ENCODE measurements around the gene HAND2.

Gene HAND2

DNA sequence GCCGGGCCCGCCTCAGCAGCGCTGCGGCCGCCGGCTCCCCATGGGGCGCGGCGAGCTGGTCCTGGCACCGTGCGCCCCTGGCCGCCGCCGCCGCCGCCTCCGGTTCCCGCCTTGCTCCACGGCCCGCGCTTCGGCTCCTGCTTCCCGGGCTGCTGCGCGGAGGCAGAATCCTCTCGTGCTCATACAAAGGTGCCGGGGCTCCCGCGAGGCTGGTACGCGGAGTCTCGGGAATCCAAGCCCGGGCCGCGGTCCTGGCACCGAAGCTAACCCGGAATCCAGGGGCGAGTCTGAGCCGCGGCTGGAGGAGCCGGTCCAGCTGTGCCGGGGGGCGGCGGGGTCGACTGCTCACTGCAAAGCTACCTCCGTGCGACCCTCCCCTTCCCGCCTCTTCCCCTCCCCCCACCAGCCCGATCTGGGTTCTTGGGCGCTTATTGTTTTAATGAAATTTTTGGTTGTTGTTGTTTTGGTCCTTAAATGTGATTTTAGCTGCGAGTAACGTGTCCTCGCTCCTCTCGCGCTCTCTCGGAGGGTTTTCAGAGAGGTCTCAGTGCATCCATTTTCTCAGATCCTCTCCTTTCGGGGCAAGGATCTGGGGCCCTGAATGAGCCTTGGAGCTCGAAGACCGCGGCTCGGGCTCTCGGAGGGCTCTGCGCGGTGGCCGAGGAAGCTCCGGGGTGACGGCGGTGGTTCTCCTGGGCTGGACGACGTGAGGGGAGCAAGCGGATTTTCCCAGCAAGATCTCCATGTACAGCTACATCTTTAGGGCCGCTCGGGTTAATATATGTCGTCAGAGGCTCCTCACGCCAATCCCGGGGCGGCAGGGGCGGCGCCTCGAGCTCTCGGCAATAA lies at the start of gene HAND2:
HAND2 (minus strand) TSS at position 753 of the 849 bp plus-strand sequence. CDS start 940 bp downstream, outside the sequence.
- DNase-seq (ENCODE audit: low read depth, low spot score), result no peak

DNA sequence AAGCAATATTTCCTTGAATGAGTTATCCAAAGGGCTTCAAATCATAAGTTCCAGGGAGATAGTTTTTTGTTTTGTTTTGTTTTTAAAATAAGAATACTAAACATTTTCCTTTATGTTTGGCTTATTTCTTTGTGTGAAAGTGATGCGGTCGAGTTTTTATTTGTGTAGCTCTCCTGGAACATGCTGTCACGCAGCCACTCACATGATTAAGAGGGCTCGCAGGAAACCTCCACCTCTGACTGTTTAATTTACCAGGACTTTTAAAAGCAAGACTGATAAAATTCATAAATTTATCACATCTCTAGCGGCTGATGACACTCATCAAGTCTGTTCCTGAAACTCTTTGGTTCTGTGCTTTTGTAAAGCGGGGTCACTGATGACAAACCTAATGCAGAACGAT lies 48.9 kb upstream of the HAND2 start:
- DNase-seq (ENCODE audit: low read depth, low spot score), result no peak

DNA sequence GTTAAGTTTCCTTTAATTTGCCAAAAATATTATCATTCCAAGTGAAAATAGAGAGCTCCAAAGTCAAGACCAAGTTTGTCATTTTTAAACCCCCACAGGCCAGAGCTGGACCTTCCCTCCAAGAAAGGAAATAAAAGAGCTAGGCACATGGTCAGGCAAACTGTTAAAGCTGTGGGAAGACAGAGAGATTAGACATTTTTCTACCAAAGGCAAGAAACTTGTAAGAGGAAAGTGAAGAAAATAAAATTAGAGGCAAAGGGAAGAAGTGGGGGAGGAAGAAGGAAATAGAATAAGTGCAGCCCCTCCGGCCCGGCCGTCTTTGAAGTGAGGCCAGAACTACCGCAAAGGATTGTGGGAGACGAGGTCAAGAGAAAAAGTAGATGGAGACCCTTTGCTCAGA lies 47.9 kb upstream of the HAND2 start:
- no peak for DNase-seq (ENCODE audit: low read depth, low spot score)

DNA sequence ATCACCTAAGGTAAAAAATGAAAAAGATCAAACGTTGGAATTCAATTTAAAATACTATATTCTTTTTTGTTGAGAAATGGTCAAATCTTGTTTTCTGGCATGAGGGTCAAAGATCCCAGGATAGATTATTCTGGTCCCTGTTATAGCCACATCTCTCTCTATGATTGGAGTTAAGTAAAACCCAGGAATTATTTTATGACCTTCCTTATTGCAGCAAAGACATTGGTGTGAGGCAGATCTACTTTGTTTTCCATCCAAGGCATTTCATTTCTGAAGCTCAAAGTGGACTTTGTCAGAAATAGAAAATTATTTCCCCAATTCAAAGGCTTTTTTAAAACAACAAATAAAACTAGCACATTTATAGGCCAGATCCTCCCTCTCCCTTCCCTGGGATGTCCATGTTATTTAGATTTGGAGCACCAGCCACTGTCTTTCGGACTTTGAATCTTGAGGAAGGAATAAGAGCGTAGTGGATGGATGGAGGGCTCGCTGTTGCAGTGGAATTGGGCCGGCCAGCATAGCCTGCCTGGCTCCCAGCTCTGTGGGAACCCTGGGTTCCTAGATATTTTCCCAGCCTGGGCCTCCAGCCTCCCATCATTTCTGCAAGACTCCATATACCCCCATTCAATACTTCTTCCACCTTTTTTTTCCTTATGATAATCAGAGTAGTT lies 45.6 kb upstream of the HAND2 start:
- DNase-seq (ENCODE audit: low read depth, low spot score), result no peak

DNA sequence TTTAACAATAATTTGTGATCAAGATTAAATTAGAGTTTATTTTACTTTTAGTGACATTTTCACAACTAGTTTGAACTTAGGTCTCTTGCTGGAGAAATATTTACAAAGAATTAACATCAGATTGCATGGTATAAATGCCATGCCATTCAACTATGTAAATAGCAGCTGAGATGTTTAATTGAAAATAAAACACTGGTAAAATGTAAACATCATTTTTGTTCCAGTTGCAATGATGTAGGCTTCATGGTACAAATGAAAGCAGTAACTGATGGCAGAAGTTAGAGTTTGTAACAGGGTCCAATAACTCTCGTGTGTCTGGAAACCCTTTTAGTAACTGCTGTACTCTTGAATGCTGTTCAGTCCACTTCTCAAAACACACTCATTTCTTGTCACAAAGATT lies 43.7 kb upstream of the HAND2 start:
- DNase-seq (ENCODE audit: low read depth, low spot score), result no peak

DNA sequence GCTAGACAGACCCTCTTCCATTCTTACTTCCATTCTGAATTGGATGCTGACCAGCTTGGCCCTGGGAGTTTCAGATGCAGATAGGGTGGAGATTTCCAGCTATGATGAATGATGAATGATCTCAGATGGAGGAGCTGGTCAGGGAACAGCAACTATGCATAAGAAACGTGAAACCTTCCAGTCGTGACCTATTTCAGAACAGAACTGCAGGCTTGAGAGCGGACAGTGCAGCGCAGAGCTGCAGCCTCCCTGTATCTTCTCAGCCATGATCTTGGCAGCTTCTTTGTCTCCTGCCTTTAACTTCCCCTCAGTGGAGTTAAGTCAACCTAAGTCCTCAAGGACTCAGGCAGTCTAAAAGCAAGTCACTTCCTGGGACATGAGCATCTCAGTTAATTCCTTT lies 43.3 kb upstream of the HAND2 start:
- DNase-seq (ENCODE audit: low read depth, low spot score), result no peak

DNA sequence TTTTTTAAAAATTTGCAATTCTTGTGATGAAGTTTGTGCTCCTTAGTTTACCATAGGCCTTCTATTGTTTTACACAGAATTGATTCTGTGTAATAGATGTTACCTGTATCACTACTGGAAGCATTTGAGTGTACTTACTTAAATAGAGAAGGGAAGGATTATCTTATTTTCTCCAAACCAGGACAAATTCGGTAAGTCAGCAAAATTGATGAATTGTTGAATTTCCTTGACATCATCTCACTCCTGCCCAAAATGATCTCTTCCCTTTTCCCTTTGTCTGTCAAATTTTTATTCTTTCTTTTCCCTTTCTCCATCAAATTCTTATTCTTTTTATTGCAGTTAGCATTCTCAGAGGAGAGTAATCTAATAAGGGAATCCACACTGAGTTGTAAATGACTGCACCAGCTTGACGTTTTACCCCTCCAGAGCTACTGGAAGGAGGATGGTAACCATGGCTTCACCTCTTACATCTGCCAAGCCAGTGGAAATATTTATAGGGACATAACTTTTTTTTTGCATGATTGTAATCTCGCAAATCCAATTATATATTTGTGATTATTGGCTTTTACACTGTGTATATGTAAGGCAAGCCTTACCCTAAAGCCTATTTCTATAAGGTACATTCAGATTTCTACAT lies 42.6 kb upstream of the HAND2 start:
- DNase-seq (ENCODE audit: low read depth, low spot score), result no peak

DNA sequence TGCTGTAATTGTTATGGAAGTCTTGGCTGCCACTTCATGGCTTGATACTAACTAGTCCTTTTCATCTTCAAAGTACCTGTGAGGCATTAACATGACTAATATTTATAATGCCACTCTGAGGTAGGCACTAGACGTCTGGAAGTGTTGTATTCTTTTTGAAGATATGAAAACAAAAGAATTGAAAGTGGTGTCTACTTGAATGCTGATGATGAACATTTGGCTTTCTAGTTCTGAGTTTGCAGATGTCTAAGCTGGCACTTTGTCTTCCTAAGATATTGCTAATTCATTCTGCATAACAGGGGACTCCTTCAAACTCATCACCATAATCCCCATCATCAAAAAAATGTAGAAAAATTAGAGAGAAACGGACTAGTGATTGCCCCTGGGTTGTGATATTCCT lies 41.6 kb upstream of the HAND2 start:
- DNase-seq (ENCODE audit: low read depth, low spot score), result no peak

DNA sequence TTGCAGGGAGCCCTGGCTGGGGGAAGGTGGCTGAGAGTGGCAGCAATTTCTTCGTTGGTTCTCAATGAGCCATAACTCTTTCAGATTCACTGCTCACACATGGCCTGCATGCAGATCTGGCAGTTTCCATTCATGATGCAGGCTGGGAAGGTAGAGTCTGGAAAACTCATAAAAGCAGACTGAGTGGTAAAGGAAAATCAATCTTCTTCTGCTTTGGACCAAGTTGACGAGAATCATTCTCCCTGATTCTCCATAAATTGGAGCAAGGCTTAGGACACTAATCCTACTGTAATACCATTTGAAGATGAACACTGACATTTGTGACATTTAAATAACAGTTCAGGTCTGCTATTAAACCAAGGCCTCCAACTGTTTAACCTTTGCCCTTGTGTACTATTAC lies 35.3 kb upstream of the HAND2 start:
- DNase-seq (ENCODE audit: low read depth, low spot score), result no peak

DNA sequence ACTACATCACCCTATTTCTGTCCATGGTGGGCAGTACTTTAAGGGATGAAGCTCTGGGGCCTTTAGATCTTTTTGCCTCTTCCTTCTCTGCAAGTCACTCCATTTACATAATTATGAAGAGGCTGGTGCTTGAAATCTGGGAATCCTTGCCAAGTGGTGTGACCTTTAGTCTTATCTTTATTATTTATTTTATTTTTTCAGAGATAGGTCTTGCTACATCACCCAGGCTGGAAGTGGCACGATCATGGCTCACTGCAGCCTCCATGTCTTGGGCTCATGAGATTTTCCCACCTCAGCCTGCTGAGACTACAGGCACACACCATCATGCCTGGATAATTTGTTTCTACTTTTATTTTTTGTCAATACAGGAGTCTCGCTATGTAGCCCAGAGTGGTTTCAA lies 34.4 kb upstream of the HAND2 start:
- no peak for DNase-seq (ENCODE audit: low read depth, low spot score)

DNA sequence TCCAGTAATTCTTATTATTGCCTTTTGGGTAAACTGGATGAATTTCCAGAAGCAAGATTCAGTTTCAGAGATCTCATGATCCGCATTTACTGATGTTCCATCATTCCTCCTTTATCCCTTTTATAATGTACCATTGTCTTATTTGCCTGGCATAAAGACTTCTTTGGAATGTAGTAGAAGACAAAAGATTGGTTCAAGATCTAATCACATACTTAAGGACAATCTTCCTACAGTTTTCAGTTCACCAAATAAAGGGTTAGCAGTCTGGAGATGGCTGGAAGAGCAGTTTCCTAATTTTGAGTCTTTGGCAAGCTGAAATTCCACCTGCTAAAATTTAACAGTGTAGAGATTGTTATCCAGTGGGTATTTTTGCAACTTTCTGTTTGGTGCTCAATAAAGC lies 30.9 kb upstream of the HAND2 start:
- no peak for DNase-seq (ENCODE audit: low read depth, low spot score)

DNA sequence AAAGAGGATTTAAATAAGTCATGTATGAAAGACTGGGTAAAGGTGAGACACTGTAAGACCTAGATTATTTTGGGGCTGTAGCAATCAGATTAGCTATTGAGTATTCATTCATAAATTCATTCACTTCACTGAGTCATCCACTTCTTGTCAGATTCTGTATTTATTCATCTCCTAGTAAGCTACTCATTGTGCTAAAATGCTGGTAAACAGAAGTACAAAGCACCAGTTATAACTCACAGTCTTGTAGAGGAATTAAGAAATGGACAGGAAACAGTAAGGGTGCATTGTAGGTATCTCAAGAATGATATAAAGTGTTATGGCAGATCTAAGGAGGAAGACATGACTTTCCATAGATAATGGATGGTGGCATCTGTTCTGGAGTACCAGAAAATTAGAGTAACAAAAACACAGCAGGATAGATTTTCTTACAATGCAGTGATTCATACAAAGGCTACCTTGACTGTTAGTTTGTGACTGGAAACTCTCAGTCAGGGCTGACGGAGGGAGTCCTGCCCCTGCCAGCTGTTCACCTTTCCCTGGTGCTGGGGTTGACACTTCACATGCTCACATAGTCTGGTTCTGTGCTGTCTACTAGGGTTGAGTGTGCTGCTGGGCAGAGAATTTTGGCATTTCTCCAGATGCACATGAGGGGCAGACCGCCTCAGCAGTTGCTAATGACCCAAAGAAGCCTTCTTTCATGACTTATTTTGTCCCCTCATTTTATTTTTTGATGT lies 26.5 kb upstream of the HAND2 start:
- no peak for DNase-seq (ENCODE audit: low read depth, low spot score)

DNA sequence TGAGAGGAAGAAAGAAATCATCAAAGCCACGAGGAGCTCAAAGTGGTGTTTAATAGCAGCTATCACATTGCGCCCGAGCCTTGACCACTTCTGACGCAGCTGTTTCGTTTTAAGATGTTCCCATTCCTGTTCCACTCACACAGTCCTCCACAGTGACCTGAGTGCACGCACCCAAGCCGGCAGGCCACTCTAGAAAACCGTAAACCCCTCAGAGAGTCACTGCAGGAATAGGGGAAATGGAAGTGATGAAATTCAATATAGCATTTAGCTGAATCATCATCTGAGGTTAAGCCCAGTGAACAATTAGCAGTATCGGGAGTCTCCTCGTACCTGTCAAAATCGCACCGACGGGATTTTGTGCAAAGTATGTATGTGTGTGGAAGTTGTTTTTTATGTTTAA lies 17.9 kb upstream of the HAND2 start:
- no peak for DNase-seq (ENCODE audit: low read depth, low spot score)

DNA sequence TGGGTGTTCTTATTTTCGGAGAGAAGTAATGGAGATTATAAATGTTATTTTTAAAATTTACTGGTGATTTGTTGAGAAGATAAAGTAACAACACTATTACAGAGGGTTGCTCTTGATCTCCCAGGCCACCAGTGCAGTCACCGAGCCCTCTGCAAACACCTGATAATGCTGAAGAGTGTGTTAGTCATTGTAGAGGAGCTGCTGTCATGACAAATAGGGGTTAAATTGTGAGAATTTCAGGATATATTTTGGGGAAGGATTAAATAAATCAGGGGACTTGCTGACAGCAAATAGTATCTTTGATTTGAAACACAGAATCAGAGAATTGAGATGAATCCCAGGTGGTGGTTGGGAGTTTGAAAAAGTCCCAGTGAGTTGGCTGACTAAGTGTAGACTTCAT lies 16.7 kb upstream of the HAND2 start:
- DNase-seq (ENCODE audit: low read depth, low spot score), result no peak

DNA sequence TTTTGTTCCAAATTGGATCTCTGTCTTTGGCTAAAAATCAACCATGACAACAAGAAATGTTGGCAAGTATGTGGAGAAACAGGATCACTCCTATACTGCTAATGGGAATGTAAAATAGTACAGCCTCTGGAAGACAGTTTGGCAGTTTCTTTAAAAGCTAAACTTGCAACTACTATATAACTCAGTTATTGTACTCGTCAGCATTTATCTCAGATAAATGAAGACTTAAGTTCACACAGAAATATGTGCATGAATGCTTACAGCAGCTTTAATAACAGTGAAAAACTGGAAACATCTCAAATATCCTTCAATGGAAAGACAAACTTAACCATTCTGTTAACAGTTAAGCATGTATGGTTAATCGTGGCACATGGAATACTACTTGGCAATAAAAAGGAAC lies 15.4 kb upstream of the HAND2 start:
- DNase-seq (ENCODE audit: low read depth, low spot score), result no peak

DNA sequence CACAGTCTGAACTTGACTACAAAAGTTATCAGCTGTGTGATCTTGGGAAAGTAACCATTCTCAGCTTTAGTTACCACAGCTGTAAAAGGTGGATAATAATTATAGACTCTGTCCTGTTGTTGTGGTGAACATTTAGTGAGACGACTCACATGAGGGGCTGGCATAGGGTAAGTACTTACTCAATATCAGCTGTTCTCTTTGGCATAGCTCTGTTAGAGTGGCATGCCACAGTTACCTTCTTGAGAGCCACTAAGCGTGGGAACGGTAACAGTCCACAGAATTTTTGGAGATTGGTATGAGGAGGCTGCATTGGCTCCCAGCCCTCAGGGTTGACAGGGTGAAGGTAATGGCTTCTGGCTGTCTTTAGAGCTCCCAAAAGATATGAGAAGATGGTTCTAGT lies 13.2 kb upstream of the HAND2 start:
- DNase-seq (ENCODE audit: low read depth, low spot score), result no peak

DNA sequence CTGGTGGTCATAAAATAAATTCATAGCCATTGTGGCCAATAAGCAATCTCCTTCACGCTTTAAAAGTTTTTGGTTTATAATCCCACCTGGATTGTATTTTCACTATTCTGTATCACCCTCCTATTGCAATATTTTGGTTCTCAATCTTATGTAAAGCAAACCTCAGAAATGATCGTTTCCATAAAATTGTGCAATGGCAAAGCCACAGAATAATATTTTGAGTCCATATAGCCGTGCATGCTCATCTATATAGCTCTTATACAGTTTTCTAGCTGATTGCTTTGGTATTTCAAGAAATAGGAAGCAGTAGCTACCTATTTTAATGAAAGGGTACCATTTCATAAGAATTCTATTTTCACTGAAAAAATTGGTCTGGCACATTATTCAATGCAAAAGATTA lies 10.0 kb upstream of the HAND2 start:
- DNase-seq (ENCODE audit: low read depth, low spot score), result no peak

DNA sequence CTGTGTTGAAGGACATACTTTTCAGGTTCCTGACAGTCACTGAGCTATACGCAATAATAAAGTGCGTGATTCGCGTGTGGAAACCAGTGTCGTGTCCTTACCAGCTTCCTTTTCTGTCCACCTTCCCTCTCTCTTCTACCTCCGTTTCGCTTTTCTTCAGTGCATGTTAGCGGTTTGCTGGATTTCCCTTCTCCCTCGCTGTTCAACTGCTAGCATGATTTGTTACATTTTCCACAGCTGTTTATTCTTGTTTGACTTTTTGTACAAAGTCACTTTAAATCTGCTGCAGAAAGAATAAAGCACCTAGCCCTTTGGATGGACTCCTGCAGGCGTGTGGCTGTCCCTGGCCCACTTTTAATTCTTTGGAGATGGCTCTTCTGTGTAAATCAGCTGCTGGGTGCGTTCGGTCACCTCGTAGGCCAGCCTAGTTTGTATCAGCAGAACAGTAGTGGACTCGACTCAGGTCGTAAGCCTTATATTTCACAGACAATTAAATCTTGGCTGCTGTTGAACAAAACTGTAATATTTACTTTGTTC lies 8.9 kb upstream of the HAND2 start:
- DNase-seq (ENCODE audit: low read depth, low spot score), result no peak

DNA sequence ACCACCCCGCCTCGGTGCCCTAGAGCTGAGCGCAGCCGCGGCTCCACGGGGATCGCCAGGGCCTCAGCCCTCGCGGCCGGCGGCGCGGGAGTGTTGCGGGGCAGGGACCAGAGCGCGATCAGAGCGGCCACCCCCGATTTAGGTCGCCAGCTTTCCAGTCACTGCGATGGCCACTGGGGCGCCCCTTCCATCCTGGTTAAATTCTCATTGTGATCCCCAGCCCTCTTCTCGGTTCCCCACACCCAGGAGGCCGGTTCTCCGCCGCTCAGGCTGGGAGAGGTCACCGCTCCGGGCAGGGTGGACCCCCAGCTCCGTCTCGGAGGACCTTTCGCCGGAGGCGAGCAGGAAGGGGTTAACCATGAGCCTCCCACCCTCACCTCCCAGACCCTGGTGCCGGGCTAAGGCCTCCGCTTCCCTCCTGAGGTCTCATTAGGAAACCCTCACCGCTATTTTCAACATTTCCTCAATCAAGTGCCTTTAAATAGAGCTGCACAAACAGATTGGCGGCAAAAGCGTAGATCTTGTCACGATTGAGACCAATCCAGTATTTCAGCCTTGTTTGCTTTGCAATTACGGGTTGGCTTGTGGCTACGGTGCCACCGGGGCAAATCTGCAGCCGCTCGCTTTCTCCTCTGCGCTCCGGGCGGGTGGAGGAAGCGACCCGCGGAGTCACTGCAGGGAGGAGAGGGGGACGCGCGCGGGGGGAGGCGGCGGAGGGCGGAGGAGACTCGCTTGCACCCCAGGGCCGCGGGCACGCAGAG lies 8.3 kb upstream of the HAND2 start:
- no peak for DNase-seq (ENCODE audit: low read depth, low spot score)

DNA sequence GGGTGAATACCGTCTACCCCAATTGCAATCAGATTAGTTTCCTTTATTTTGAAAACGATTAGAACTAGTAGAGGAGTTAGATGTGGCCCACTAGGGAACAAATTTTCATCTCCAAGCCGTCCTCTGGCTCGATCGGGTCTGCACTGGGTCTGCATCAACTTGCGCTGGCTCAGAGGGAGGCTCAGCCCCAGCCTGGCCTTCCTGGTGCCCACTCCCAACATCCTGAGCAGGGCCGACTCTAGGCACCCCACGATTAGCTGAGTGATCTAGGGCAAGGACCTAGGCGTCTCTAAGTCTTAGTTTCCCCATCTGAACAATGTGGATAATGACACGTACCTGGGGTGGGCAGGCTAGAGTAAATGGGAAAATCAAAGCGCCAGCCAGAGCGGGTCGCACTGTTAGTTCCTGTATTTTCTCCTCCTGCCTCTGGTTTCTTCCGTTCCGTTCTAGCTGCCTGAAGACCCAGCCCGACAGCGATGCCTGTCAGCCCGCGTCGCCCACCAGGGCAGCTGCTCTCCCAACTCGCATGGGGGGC lies 7.7 kb upstream of the HAND2 start:
- DNase-seq (ENCODE audit: low read depth, low spot score), result no peak
